HepG2 (cell line): ENCODE results near the gene INTS15. TPM values are rescaled to one million over a fixed set of nuclear protein-coding genes. Genes with fewer than 3 reads are reported as not detected.
A peak's percentile ranks its signal among the peaks of the same experiment; 100 is the strongest.

Experiments
- EEA1 ChIP-seq: sonication (generic); formaldehyde crosslinking; IDR thresholded peaks from 2 replicates; pipeline ENCODE4 v1.5.1; 2020; ENCODE audit warnings: mild to moderate bottlenecking, missing genetic modification reagents, borderline replicate concordance
- HOXA5 ChIP-seq: sonication (generic); formaldehyde crosslinking; IDR thresholded peaks from 2 replicates; pipeline ENCODE4 v1.4.0; 2020; ENCODE audit warnings: missing genetic modification reagents
- HOXA7 ChIP-seq: sonication (generic); formaldehyde crosslinking; IDR thresholded peaks from 2 replicates; pipeline ENCODE4 v1.8.1; 2022; ENCODE audit warnings: mild to moderate bottlenecking, missing genetic modification reagents, moderate library complexity
- KAT7 ChIP-seq: IDR thresholded peaks from 2 replicates; pipeline ENCODE4 v1.6.1; 2018; ENCODE audit warnings: borderline replicate concordance, missing compliant biosample characterization
- KDM6A ChIP-seq: IDR thresholded peaks from 2 replicates; pipeline ENCODE4 v1.6.1; 2016; ENCODE audit warnings: low read depth
- MBNL3 ChIP-seq: fragments of 250-450 bp; sonication (Bioruptor Pico); conservative IDR thresholded peaks from 2 replicates; pipeline ENCODE4 v1.8.0; 2022; ENCODE audit warnings: mild to moderate bottlenecking, inconsistent platforms
- MIXL1 ChIP-seq: IDR thresholded peaks from 2 replicates; pipeline ENCODE4 v1.6.1; 2016
- MXI1 ChIP-seq: IDR thresholded peaks from 3 replicates; pipeline ENCODE4 v1.6.1; 2012; ENCODE audit warnings: low read depth, low read length, inconsistent platforms, borderline replicate concordance
- PHF20 ChIP-seq: sonication (generic); formaldehyde crosslinking; IDR thresholded peaks from 2 replicates; pipeline ENCODE4 v1.5.0; 2020; ENCODE audit warnings: mild to moderate bottlenecking, missing genetic modification reagents
- SMAD1 ChIP-seq: sonication (generic); formaldehyde crosslinking; IDR thresholded peaks from 2 replicates; pipeline ENCODE4 v1.4.0; 2020; ENCODE audit warnings: missing genetic modification reagents, low read depth, mild to moderate bottlenecking, borderline replicate concordance
- SOX13 ChIP-seq, 3 experiments: fragments of 450-650 bp in 1 of 3; sonication (generic) in 1 of 3; formaldehyde crosslinking in 1 of 3; IDR thresholded peaks in 2 of 3; conservative IDR thresholded peaks in 1 of 3; 2 replicates each; pipeline versions ENCODE4 v1.5.0 to v1.6.1; 2016 to 2020; ENCODE audit warnings: antibody characterized with exemption in 1 of 3, mild to moderate bottlenecking in 1 of 3, missing compliant biosample characterization in 1 of 3, missing genetic modification reagents in 1 of 3, moderate library complexity in 1 of 3
- TMF1 ChIP-seq: sonication (generic); formaldehyde crosslinking; IDR thresholded peaks from 2 replicates; pipeline ENCODE4 v1.8.1; 2022; ENCODE audit warnings: low read depth, missing genetic modification reagents
- ZFYVE20 ChIP-seq: sonication (generic); formaldehyde crosslinking; IDR thresholded peaks from 2 replicates; pipeline ENCODE4 v1.8.0; 2023; ENCODE audit warnings: low read depth, mild to moderate bottlenecking, moderate library complexity, missing genetic modification reagents, borderline replicate concordance
- ZMYM3 ChIP-seq: sonication (generic); formaldehyde crosslinking; IDR thresholded peaks from 2 replicates; pipeline ENCODE4 v1.5.1; 2020; ENCODE audit warnings: mild to moderate bottlenecking, missing genetic modification reagents
- ZNF138 ChIP-seq: sonication (generic); formaldehyde crosslinking; IDR thresholded peaks from 2 replicates; pipeline ENCODE4 v1.5.0; 2020; ENCODE audit warnings: mild to moderate bottlenecking, low read depth, missing genetic modification reagents
- ZNF260 ChIP-seq: sonication (generic); formaldehyde crosslinking; IDR thresholded peaks from 2 replicates; pipeline ENCODE4 v1.4.0; 2020; ENCODE audit warnings: missing genetic modification reagents, low read depth, mild to moderate bottlenecking, borderline replicate concordance
- ZNF282 ChIP-seq: fragments of 450-650 bp; IDR thresholded peaks from 2 replicates; pipeline ENCODE4 v1.6.1; 2018; ENCODE audit not compliant: partially characterized antibody
- ZNF839 ChIP-seq: sonication (generic); formaldehyde crosslinking; IDR thresholded peaks from 2 replicates; pipeline ENCODE4 v1.4.0; 2020; ENCODE audit warnings: missing genetic modification reagents, mild to moderate bottlenecking, borderline replicate concordance
- polyA plus RNA-seq, 8 experiments: library from polyadenylated mRNA; depleted of rRNA in 3 of 8; stranded (reverse) in 7 of 8; unstranded in 1 of 8; fragments of >200 nt; fragmentation: Illumina TruSeq in 4 of 8; extraction: Trizol in 4 of 8; gene quantifications; 2 replicates each; pipeline versions ENCODE4 v1.2.1 to v1.2.3, GENCODE V29; 2011 to 2016; ENCODE audit warnings: low read depth in 4 of 8, missing spikeins in 1 of 8, mixed read lengths in 1 of 8; ENCODE audit not compliant: insufficient read depth in 1 of 8
- total RNA-seq, 5 experiments: library from RNA; depleted of rRNA; stranded (reverse); fragments of >200 nt; fragmentation: Illumina TruSeq; extraction: Trizol; gene quantifications; 2 replicates each; pipeline ENCODE4 v1.2.3, GENCODE V29; 2016; ENCODE audit warnings: low read depth in 1 of 5
- TF ChIP-seq, protein P1 (sequence below): sonication (generic); formaldehyde crosslinking; IDR thresholded peaks from 2 replicates; pipeline ENCODE4 v1.4.0; 2020; ENCODE audit warnings: missing genetic modification reagents
- TF ChIP-seq, protein P2 (sequence below): sonication (generic); formaldehyde crosslinking; IDR thresholded peaks from 2 replicates; pipeline ENCODE4 v1.4.0; 2020; ENCODE audit warnings: mild to moderate bottlenecking, missing genetic modification reagents
- TF ChIP-seq, protein P3 (sequence below): sonication (generic); formaldehyde crosslinking; IDR thresholded peaks from 2 replicates; pipeline ENCODE4 v1.5.1; 2020; ENCODE audit warnings: missing genetic modification reagents, mild to moderate bottlenecking, borderline replicate concordance
- TF ChIP-seq, protein P4 (sequence below): sonication (generic); IDR thresholded peaks from 2 replicates; pipeline ENCODE4 v1.6.1; 2016; ENCODE audit warnings: low read depth, borderline replicate concordance
- TF ChIP-seq, protein P5 (sequence below): IDR thresholded peaks from 2 replicates; pipeline ENCODE4 v1.6.1; 2016; ENCODE audit warnings: control low read depth

The INTS15 gene
- total and polyA plus RNA-seq, 2 of the 13 experiments (the other 11 are each of a cell fraction or from before 2014, with no cell fraction given), result 16.3 to 25.7 TPM

DNA sequence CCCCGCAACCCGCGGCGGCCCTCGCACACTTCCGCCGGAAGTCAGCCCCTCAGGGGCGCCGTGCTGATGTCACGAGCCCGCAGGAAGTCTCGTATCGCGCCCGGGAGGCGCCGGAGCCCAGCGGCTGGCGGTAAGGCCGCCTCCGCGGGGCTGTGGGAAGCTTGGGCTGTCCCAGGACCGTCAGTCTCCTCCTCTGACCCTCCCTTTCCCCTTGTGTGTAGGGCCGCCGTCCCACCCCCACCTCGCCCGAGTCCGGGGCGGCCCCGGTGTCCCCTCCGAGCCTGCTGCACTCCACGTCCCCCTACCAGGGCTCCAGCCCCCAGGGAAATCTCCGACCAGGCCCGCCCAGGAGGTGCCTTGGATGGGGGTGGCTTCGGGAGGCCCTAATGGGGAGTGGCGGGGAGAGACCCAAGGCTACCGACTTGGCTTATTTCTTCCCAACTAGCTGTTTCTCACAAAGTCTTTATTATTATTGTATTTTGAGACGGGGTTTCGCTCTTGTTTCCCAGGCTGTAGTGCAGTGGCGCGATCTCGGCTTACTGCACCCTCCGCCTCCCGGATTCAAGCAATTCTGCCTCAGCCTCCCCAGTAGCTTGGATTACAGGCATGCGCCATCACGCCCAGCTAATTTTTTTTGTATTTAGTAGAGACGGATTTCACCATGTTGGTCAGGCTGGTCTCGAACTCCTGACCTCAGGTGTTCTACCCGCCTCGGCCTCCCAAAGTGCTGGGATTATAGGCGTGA lies 12.3 kb upstream of the INTS15 start, which contains the start of gene ZDHHC4 (continued):
- TF ChIP-seq, protein P1, sequence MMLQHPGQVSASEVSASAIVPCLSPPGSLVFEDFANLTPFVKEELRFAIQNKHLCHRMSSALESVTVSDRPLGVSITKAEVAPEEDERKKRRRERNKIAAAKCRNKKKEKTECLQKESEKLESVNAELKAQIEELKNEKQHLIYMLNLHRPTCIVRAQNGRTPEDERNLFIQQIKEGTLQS (CRISPR knock-in tag), result 0 out of 2 replicates have a peak, but pooled peaks have one; percentile 43
- TF ChIP-seq PHF20 (CRISPR knock-in tag), result peak; percentile 80
- TF ChIP-seq ZNF138, result 0 out of 2 replicates have a peak, but pooled peaks have one; percentile 86
- no peak; the same call in 1 of the 2 replicates for TF ChIP-seq TMF1 (CRISPR knock-in tag)
- TF ChIP-seq KAT7 (CRISPR knock-in tag), result no peak
- TF ChIP-seq, protein P2, sequence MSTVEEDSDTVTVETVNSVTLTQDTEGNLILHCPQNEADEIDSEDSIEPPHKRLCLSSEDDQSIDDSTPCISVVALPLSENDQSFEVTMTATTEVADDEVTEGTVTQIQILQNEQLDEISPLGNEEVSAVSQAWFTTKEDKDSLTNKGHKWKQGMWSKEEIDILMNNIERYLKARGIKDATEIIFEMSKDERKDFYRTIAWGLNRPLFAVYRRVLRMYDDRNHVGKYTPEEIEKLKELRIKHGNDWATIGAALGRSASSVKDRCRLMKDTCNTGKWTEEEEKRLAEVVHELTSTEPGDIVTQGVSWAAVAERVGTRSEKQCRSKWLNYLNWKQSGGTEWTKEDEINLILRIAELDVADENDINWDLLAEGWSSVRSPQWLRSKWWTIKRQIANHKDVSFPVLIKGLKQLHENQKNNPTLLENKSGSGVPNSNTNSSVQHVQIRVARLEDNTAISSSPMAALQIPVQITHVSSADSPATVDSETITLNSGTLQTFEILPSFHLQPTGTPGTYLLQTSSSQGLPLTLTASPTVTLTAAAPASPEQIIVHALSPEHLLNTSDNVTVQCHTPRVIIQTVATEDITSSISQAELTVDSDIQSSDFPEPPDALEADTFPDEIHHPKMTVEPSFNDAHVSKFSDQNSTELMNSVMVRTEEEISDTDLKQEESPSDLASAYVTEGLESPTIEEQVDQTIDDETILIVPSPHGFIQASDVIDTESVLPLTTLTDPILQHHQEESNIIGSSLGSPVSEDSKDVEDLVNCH, result no peak
- no peak for TF ChIP-seq MIXL1 (CRISPR knock-in tag)
- no peak for TF ChIP-seq ZFYVE20
- TF ChIP-seq SOX13 (IDR thresholded peaks at IDR 0.05), result no peak
- peak in 1 of 2 experiments; percentile 58; a peak in 2 of 4 replicates for TF ChIP-seq SOX13 (CRISPR knock-in tag; conservative IDR thresholded peaks at IDR 0.05 in 1 of 2, IDR thresholded peaks at IDR 0.05 in 1 of 2)
- no peak for TF ChIP-seq SMAD1 (CRISPR knock-in tag)
- TF ChIP-seq, protein P3, sequence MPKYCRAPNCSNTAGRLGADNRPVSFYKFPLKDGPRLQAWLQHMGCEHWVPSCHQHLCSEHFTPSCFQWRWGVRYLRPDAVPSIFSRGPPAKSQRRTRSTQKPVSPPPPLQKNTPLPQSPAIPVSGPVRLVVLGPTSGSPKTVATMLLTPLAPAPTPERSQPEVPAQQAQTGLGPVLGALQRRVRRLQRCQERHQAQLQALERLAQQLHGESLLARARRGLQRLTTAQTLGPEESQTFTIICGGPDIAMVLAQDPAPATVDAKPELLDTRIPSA (CRISPR knock-in tag), result no peak
- peak; percentile 66; the same call in 1 of the 2 replicates for TF ChIP-seq EEA1 (CRISPR knock-in tag)
- TF ChIP-seq, protein P4, sequence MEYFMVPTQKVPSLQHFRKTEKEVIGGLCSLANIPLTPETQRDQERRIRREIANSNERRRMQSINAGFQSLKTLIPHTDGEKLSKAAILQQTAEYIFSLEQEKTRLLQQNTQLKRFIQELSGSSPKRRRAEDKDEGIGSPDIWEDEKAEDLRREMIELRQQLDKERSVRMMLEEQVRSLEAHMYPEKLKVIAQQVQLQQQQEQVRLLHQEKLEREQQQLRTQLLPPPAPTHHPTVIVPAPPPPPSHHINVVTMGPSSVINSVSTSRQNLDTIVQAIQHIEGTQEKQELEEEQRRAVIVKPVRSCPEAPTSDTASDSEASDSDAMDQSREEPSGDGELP, result no peak
- TF ChIP-seq ZMYM3 (CRISPR knock-in tag), result no peak; the same call in 1 of the 2 replicates
- no peak; the same call in 2 of the 3 replicates for TF ChIP-seq MXI1
- TF ChIP-seq, protein P5, sequence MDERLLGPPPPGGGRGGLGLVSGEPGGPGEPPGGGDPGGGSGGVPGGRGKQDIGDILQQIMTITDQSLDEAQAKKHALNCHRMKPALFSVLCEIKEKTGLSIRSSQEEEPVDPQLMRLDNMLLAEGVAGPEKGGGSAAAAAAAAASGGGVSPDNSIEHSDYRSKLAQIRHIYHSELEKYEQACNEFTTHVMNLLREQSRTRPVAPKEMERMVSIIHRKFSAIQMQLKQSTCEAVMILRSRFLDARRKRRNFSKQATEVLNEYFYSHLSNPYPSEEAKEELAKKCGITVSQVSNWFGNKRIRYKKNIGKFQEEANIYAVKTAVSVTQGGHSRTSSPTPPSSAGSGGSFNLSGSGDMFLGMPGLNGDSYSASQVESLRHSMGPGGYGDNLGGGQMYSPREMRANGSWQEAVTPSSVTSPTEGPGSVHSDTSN (CRISPR knock-in tag), result no peak
- no peak for TF ChIP-seq HOXA7 (CRISPR knock-in tag)
- no peak for TF ChIP-seq MBNL3 (CRISPR knock-in tag)
- TF ChIP-seq KDM6A (CRISPR knock-in tag), result no peak
- no peak for TF ChIP-seq ZNF282
- TF ChIP-seq HOXA5, result peak; percentile 46; the same call in 1 of the 2 replicates
- TF ChIP-seq ZNF839 (CRISPR knock-in tag), result no peak
- TF ChIP-seq ZNF260 (CRISPR knock-in tag), result no peak
